Glomerular endothelial cell (primary cell): ENCODE measurements around the gene MPZL1. TPM values are rescaled to one million over a fixed set of nuclear protein-coding genes. Genes with fewer than 3 reads are reported as not detected.

Experiments
- DNase-seq: peaks from one replicate; pipeline ENCODE4 v3.0.0-alpha.2; 2011; ENCODE audit warnings: low read depth, low spot score; ENCODE audit errors: extremely low read depth
- total RNA-seq: library from RNA; depleted of rRNA; stranded (reverse); fragments of >200 nt; gene quantifications from 2 replicates; pipeline ENCODE4 v1.2.3, GENCODE V29; 2015

Gene MPZL1
- total RNA-seq, 1 donor from 2014 or later: 85.9 TPM

GRCh38 chr1:167836197-167836596, 114.4 kb downstream of the MPZL1 start:
- DNase-seq: no peak

- DNase-seq: no peak
Observed at GRCh38 chr1:167837326-167837725, 115.5 kb downstream of the MPZL1 start.

- DNase-seq: no peak
Observed at GRCh38 chr1:167839009-167839408, 117.2 kb downstream of the MPZL1 start.

Other genes starting within 250 kb of the MPZL1 start
- gene CD247, start 203.5 kb upstream of the MPZL1 start, total RNA-seq: not detected in 2 replicates
- gene CREG1, start 168.2 kb upstream of the MPZL1 start, total RNA-seq: 62.1 and 76.4 TPM in 2 replicates
- gene RCSD1, start 91.8 kb upstream of the MPZL1 start, total RNA-seq: 5.8 and 7.1 TPM in 2 replicates
- 0.06 TPM in 1 of 2 replicates, not detected in the other for gene ADCY10, start 192.2 kb downstream of the MPZL1 start, total RNA-seq
- 45.2 and 46.3 TPM in 2 replicates for gene DCAF6, start 214.7 kb downstream of the MPZL1 start, total RNA-seq
- 21.6 and 29.5 TPM in 2 replicates for gene MPC2, start 215.1 kb downstream of the MPZL1 start, total RNA-seq